SK-N-SH (cell line): Measurements from ENCODE around the gene ZNF764. TPM values are rescaled to one million over a fixed set of nuclear protein-coding genes. Genes with fewer than 3 reads are reported as not detected.

Source experiments
- CTCF ChIA-PET: fragments of 300-600, 350-600 bp; formaldehyde crosslinking; extraction: SDS; loops from one replicate; lab custom pipeline; 2021; lab: Yijun Ruan, JAX
- POLR2A ChIA-PET: fragments of 350-600 bp; sonication (Branson Sonifier 250); formaldehyde crosslinking; extraction: SDS; loops from one replicate; lab custom pipeline; 2020; ENCODE audit warnings: antibody characterized with exemption, inconsistent platforms; lab: Yijun Ruan, JAX
- DNase-seq: peaks from one replicate; pipeline ENCODE4 v3.0.0; 2012
- H2AFZ ChIP-seq: fragments of 200-600 bp; sonication (generic); 2 replicates; pipeline ENCODE4 v1.8.1; 2016; ENCODE audit warnings: antibody characterized with exemption, mild to moderate bottlenecking, low read depth
- H3F3A ChIP-seq: fragments of 200-600 bp; sonication (generic); replicated peaks from 2 replicates; pipeline ENCODE3; 2016; ENCODE audit warnings: antibody characterized with exemption, mild to moderate bottlenecking; ENCODE audit not compliant: insufficient read depth
- H3K27ac ChIP-seq, 2 experiments: fragments of 200-500 bp in 1 of 2; fragments of 200-600 bp in 1 of 2; sonication (Bioruptor generic) in 1 of 2; sonication (generic), shearing (Covaris generic) in 1 of 2; 2 replicates each; pipeline versions ENCODE4 v1.5.1 to v1.6.1; 2014 to 2016; ENCODE audit warnings: low read depth in 2 of 2, inconsistent platforms in 1 of 2, low read length in 1 of 2, mild to moderate bottlenecking in 1 of 2, mixed read lengths in 1 of 2
- H3K27me3 ChIP-seq: fragments of 200-600 bp; sonication (generic), shearing (Covaris generic); 2 replicates; pipeline ENCODE4 v1.6.1; 2016; ENCODE audit warnings: mixed run types; ENCODE audit not compliant: insufficient read depth
- H3K36me3 ChIP-seq, 2 experiments: fragments of 200-500 bp in 1 of 2; fragments of 200-600 bp in 1 of 2; sonication (Bioruptor generic) in 1 of 2; sonication (generic) in 1 of 2; replicated peaks in 1 of 2; 2 replicates each; pipeline versions ENCODE3 to v1.5.1; 2014 to 2016; ENCODE audit warnings: low read length in 1 of 2, mild to moderate bottlenecking in 1 of 2; ENCODE audit not compliant: insufficient read depth in 2 of 2, control insufficient read depth in 1 of 2
- H3K4me1 ChIP-seq, 2 experiments: fragments of 200-500 bp in 1 of 2; fragments of 200-600 bp in 1 of 2; sonication (Bioruptor generic) in 1 of 2; sonication (generic), shearing (Covaris generic) in 1 of 2; 2 replicates each; pipeline versions ENCODE4 v1.5.1 to v1.6.1; 2014 to 2016; ENCODE audit warnings: low read depth in 1 of 2, low read length in 1 of 2, mixed run types in 1 of 2; ENCODE audit not compliant: insufficient read depth in 2 of 2, control insufficient read depth in 1 of 2
- H3K4me2 ChIP-seq: fragments of 200-600 bp; sonication (generic), shearing (Covaris generic); 2 replicates; pipeline ENCODE4 v1.6.1; 2017; ENCODE audit warnings: mixed run types
- H3K4me3 ChIP-seq, 2 experiments: fragments of 200-500 bp in 1 of 2; fragments of 200-600 bp in 1 of 2; sonication (Bioruptor generic) in 1 of 2; sonication (generic), shearing (Covaris generic) in 1 of 2; 2 replicates each; pipeline versions ENCODE4 v1.5.1 to v1.8.1; 2014 to 2016; ENCODE audit warnings: low read depth in 2 of 2, inconsistent platforms in 1 of 2, low read length in 1 of 2, mild to moderate bottlenecking in 1 of 2, mixed read lengths in 1 of 2, moderate library complexity in 1 of 2
- H3K79me2 ChIP-seq: fragments of 200-600 bp; sonication (generic); 2 replicates; pipeline ENCODE4 v1.8.1; 2017; ENCODE audit warnings: mild to moderate bottlenecking; ENCODE audit not compliant: insufficient read depth
- H3K9ac ChIP-seq: fragments of 200-600 bp; sonication (generic); 2 replicates; pipeline ENCODE4 v1.6.1; 2017; ENCODE audit warnings: mixed run types
- H3K9me2 ChIP-seq: fragments of 200-600 bp; sonication (generic); 2 replicates; pipeline ENCODE4 v1.6.1; 2017; ENCODE audit warnings: mixed run types
- H3K9me3 ChIP-seq: fragments of 200-600 bp; sonication (generic); 2 replicates; pipeline ENCODE4 v1.6.1; 2017; ENCODE audit warnings: mixed run types, mild to moderate bottlenecking, moderate library complexity
- H4K20me1 ChIP-seq: fragments of 200-600 bp; sonication (generic); 2 replicates; pipeline ENCODE4 v1.6.1; 2017; ENCODE audit warnings: mild to moderate bottlenecking, mixed run types; ENCODE audit not compliant: insufficient read depth
- CHD2 ChIP-seq: fragments of 150-350 bp; IDR thresholded peaks from 2 replicates; pipeline ENCODE4 v1.6.1; 2018; ENCODE audit warnings: low read length; ENCODE audit not compliant: partially characterized antibody
- ELF1 ChIP-seq: IDR thresholded peaks from 2 replicates; pipeline ENCODE4 v1.4.0; 2012
- EP300 ChIP-seq, 2 experiments: IDR thresholded peaks; 2 replicates each; pipeline versions ENCODE4 v1.4.0 to v1.6.1; 2012; ENCODE audit warnings: borderline replicate concordance in 1 of 2, low read depth in 1 of 2, low read length in 1 of 2
- GATA2 ChIP-seq: sonication (generic); formaldehyde crosslinking; IDR thresholded peaks from 2 replicates; pipeline ENCODE4 v1.5.0; 2020; ENCODE audit warnings: mild to moderate bottlenecking, missing genetic modification reagents
- JUND ChIP-seq: IDR thresholded peaks from 2 replicates; pipeline ENCODE4 v1.4.0; 2012
- MAX ChIP-seq: IDR thresholded peaks from 2 replicates; pipeline ENCODE4 v1.4.0; 2012; ENCODE audit warnings: low read depth
- MEF2A ChIP-seq: IDR thresholded peaks from 2 replicates; pipeline ENCODE4 v1.4.0; 2012; ENCODE audit warnings: low read depth, borderline replicate concordance
- MXI1 ChIP-seq: IDR thresholded peaks from 2 replicates; pipeline ENCODE4 v1.6.1; 2012; ENCODE audit warnings: mild to moderate bottlenecking, low read depth, low read length, improper control_type of control experiment
- NFIC ChIP-seq: IDR thresholded peaks from 2 replicates; pipeline ENCODE4 v1.4.0; 2012; ENCODE audit warnings: borderline replicate concordance
- NRF1 ChIP-seq: IDR thresholded peaks from 2 replicates; pipeline ENCODE4 v1.6.1; 2012; ENCODE audit warnings: low read depth, mild to moderate bottlenecking, low read length
- POLR2AphosphoS5 ChIP-seq: IDR thresholded peaks from 2 replicates; pipeline ENCODE4 v1.6.1; 2012; ENCODE audit warnings: low read depth, low read length
- RAD21 ChIP-seq: IDR thresholded peaks from 2 replicates; pipeline ENCODE4 v1.6.1; 2012; ENCODE audit warnings: mild to moderate bottlenecking, low read length
- REST ChIP-seq: IDR thresholded peaks from 2 replicates; pipeline ENCODE4 v1.6.1; 2012; ENCODE audit warnings: mild to moderate bottlenecking, low read depth, low read length, moderate library complexity
- RFX5 ChIP-seq: IDR thresholded peaks from 2 replicates; pipeline ENCODE4 v1.6.1; 2012; ENCODE audit warnings: mild to moderate bottlenecking, improper control_type of control experiment, low read length
- RXRA ChIP-seq: IDR thresholded peaks from 2 replicates; pipeline ENCODE4 v1.4.0; 2012; ENCODE audit warnings: low read depth, mild to moderate bottlenecking, borderline replicate concordance
- SIN3A ChIP-seq: IDR thresholded peaks from 2 replicates; pipeline ENCODE4 v1.6.1; 2012; ENCODE audit warnings: low read depth, mild to moderate bottlenecking, low read length, moderate library complexity, borderline replicate concordance
- TAF1 ChIP-seq: IDR thresholded peaks from 2 replicates; pipeline ENCODE4 v1.6.1; 2012; ENCODE audit warnings: low read depth, mild to moderate bottlenecking, low read length, moderate library complexity, borderline replicate concordance
- TEAD4 ChIP-seq: IDR thresholded peaks from 2 replicates; pipeline ENCODE4 v1.4.0; 2012; ENCODE audit warnings: mild to moderate bottlenecking, borderline replicate concordance; ENCODE audit not compliant: insufficient read depth
- YY1 ChIP-seq: IDR thresholded peaks from 2 replicates; pipeline ENCODE4 v1.4.0; 2012; ENCODE audit warnings: low read depth, mild to moderate bottlenecking
- WGBS: methylation state at CpG from one replicate; pipeline ENCODE4 v1.1.6; 2017; ENCODE audit warnings: low lambda C conversion rate; 5-methylcytosine and 5-hydroxymethylcytosine counted together
- polyA plus RNA-seq, 3 experiments: library from polyadenylated mRNA; depleted of rRNA; stranded (reverse); fragments of >200 nt; gene quantifications; 2 replicates each; pipeline ENCODE4 v1.2.3, GENCODE V29; 2012
- TF ChIP-seq, protein P1 (sequence below): fragments of 150-350 bp; IDR thresholded peaks from 2 replicates; pipeline ENCODE4 v1.6.1; 2016; ENCODE audit warnings: mild to moderate bottlenecking, low read depth, low read length

ZNF764 gene
- polyA plus RNA-seq, 1 of the 3 experiments (the other 2 are of a cell fraction) = 2.8 TPM

- H3K9me2 ChIP-seq = no peaks in the 10 kb centered on the region
- no peaks in the 10 kb centered on the region for H3K9me3 ChIP-seq
- peak overlapping the region; percentile 95 for H3K4me2 ChIP-seq
- no peaks in the 10 kb centered on the region for H4K20me1 ChIP-seq
- H3K79me2 ChIP-seq = peaks cover 26% of the 10 kb centered on the region
- peaks cover 7% of the 10 kb centered on the region for H3F3A ChIP-seq
- peak overlapping the region; percentile 92 for H2AFZ ChIP-seq
- TF ChIP-seq MEF2A = no peak
- no peak for TF ChIP-seq NFIC
- TF ChIP-seq RAD21 = no peak
- no peak for TF ChIP-seq TAF1
- no peak for TF ChIP-seq JUND
- TF ChIP-seq NRF1 = no peak
- TF ChIP-seq EP300 (IDR thresholded peaks at IDR 0.05; ENCODE audit: borderline replicate concordance in 1 of 2, low read depth in 1 of 2, low read length in 1 of 2) = no peak
- peaks cover 0 to 6% of the 10 kb centered on the region in 2 experiments; a peak in 1 of 4 replicates for H3K4me1 ChIP-seq
- no peak for DNase-seq
- POLR2A ChIA-PET = interaction anchor here (0.6 to 3.8 kb wide), 7 partner anchors 10 to 131 kb away, joined by 3 to 47 read pairs (median 5); partner anchors contain the start of genes ZNF688 and ZNF747
- H3K27ac ChIP-seq = peak overlapping the region; percentile 88 to 92
- WGBS = 4% methylated on average over 6 of the region's 17 CpGs
- CTCF ChIA-PET = interaction anchor here (0.6 to 2.1 kb wide), 7 partner anchors 14 to 127 kb away, joined by 3 to 19 read pairs (median 5); partner anchors contain the start of gene DCTPP1
- H3K27me3 ChIP-seq = no peaks in the 10 kb centered on the region
- H3K9ac ChIP-seq = peak overlapping the region; percentile 94
- H3K4me3 ChIP-seq = peak overlapping the region; percentile 75 to 91
- peaks cover 0 to 21% of the 10 kb centered on the region in 2 experiments for H3K36me3 ChIP-seq
Measured at GRCh38 chr16:30557707-30557956, 542 bp downstream of the ZNF764 start.

- WGBS = 86% methylated on average over 10 of the region's 10 CpGs
- Histone ChIP-seq H3K4me3 (no peak overlapping the region), H3K79me2 (peaks cover 26% of the 10 kb centered on the region), H3K9ac (no peak overlapping the region), H3K4me2 (no peak overlapping the region), H3K9me2 (no peaks in the 10 kb centered on the region), H3K36me3 (peaks cover 0 to 21% of the 10 kb centered on the region in 2 experiments), H4K20me1 (no peaks in the 10 kb centered on the region), H3K27ac (no peak overlapping the region), H3K9me3 (no peaks in the 10 kb centered on the region), H3K27me3 (no peaks in the 10 kb centered on the region), H2AFZ (no peak overlapping the region), H3F3A (peaks cover 7% of the 10 kb centered on the region), H3K4me1 (peaks cover 0 to 6% of the 10 kb centered on the region in 2 experiments; a peak in 1 of 4 replicates)
- CTCF ChIA-PET = interaction anchor here (0.7 to 4.1 kb wide), 2 partner anchors 14 to 20 kb away, joined by 3 to 16 read pairs; no protein-coding TSS in a partner anchor
- DNase-seq = no peak
- TF ChIP-seq MAX (no peak), RFX5 (no peak), REST (no peak), ELF1 (no peak), POLR2AphosphoS5 (no peak), SIN3A (no peak), MXI1 (no peak), TEAD4 (no peak), RXRA (no peak), GATA2 (CRISPR knock-in tag) (no peak), YY1 (no peak), CHD2 (no peak)
- TF ChIP-seq, protein P1, sequence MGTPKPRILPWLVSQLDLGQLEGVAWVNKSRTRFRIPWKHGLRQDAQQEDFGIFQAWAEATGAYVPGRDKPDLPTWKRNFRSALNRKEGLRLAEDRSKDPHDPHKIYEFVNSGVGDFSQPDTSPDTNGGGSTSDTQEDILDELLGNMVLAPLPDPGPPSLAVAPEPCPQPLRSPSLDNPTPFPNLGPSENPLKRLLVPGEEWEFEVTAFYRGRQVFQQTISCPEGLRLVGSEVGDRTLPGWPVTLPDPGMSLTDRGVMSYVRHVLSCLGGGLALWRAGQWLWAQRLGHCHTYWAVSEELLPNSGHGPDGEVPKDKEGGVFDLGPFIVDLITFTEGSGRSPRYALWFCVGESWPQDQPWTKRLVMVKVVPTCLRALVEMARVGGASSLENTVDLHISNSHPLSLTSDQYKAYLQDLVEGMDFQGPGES = no peak
- POLR2A ChIA-PET = interaction anchor here (3.8 kb wide), 1 partner anchor 21 kb away, joined by 47 read pairs; the partner anchor contains the start of gene ZNF747
Measured at GRCh38 chr16:30556125-30556473, 2.1 kb downstream of the ZNF764 start.
